Measurements from ENCODE around the gene OPHN1. TPM values are rescaled to one million over a fixed set of nuclear protein-coding genes. Genes with fewer than 3 reads are reported as not detected.

OPHN1 gene
- total and polyA plus RNA-seq, 2 of the 13 experiments (the other 11 are each of a cell fraction or from before 2014, with no cell fraction given), result 1.6 to 1.7 TPM

- TF ChIP-seq POGK (CRISPR knock-in tag; conservative IDR thresholded peaks at IDR 0.05) (no peak), YEATS2 (CRISPR knock-in tag; IDR thresholded peaks at IDR 0.05; ENCODE audit: borderline replicate concordance) (no peak), SOX6 (IDR thresholded peaks at IDR 0.05) (no peak), SOX6 (CRISPR knock-in tag; IDR thresholded peaks at IDR 0.05) (no peak), ATF7 (IDR thresholded peaks at IDR 0.05) (no peak), ATF7 (CRISPR knock-in tag; IDR thresholded peaks at IDR 0.05) (no peak), ZBTB7A (CRISPR knock-in tag; IDR thresholded peaks at IDR 0.05) (no peak), ZSCAN22 (CRISPR knock-in tag; IDR thresholded peaks at IDR 0.05) (no peak), KMT2A (CRISPR knock-in tag; IDR thresholded peaks at IDR 0.05) (no peak), MLXIP (CRISPR knock-in tag; IDR thresholded peaks at IDR 0.05; ENCODE audit: borderline replicate concordance) (no peak), ATAD3A (CRISPR knock-in tag; IDR thresholded peaks at IDR 0.05) (no peak)
These were observed 145.2 kb downstream of the OPHN1 start (continued) for GRCh38 chrX:68288127-68288526.

Measured in HepG2 (cell line).